GM12874 (cell line): ENCODE data around the gene ELP5.

Experiments
- CTCF ChIP-seq: IDR thresholded peaks from 2 replicates; pipeline ENCODE4 v1.5.1; 2011; ENCODE audit warnings: low read depth, mild to moderate bottlenecking, control low read depth, low read length, moderate library complexity; ENCODE audit not compliant: insufficient read depth

Gene ELP5

GRCh38 chr17:7224110-7224509, 27.9 kb upstream of the ELP5 start:
- no peak for TF ChIP-seq CTCF

GRCh38 chr17:7224661-7225111, 27.3 kb upstream of the ELP5 start:
- no peak for TF ChIP-seq CTCF

GRCh38 chr17:7225711-7226331, 26.2 kb upstream of the ELP5 start:
- TF ChIP-seq CTCF = no peak

- TF ChIP-seq CTCF = no peak
These were observed 25.0 kb upstream of the ELP5 start for GRCh38 chr17:7226721-7227710.

GRCh38 chr17:7228920-7229319, 23.1 kb upstream of the ELP5 start:
- TF ChIP-seq CTCF = no peak

GRCh38 chr17:7229504-7229903, 22.5 kb upstream of the ELP5 start:
- no peak for TF ChIP-seq CTCF

- no peak for TF ChIP-seq CTCF
These were observed 19.9 kb upstream of the ELP5 start for GRCh38 chr17:7232114-7232513.
